Erythroblast (primary cell): ENCODE measurements around the gene CTNNA2.

Source experiments
- GATA1 ChIP-seq: IDR thresholded peaks from 2 replicates; pipeline ENCODE4 v1.6.1; 2011; ENCODE audit warnings: low read depth, mild to moderate bottlenecking, control low read depth, low read length, moderate library complexity
- POLR2A ChIP-seq: IDR thresholded peaks from 2 replicates; pipeline ENCODE4 v1.6.1; 2011; ENCODE audit warnings: mild to moderate bottlenecking, low read length

- TF ChIP-seq POLR2A (no peak), GATA1 (no peak)
Observed at GRCh38 chr2:79621252-79621651, 108.4 kb downstream of the CTNNA2 start.
